Measurements from ENCODE around the gene CDH26. TPM values are rescaled to one million over a fixed set of nuclear protein-coding genes. Genes with fewer than 3 reads are reported as not detected.
"Not testable (repeated sequence)": the region's sequence is repeated elsewhere in the genome, so short reads cannot be mapped to it uniquely, and the experiment has no call there.

CDH26 gene
- total RNA-seq, 1 experiment from 2014 or later = not detected

DNA sequence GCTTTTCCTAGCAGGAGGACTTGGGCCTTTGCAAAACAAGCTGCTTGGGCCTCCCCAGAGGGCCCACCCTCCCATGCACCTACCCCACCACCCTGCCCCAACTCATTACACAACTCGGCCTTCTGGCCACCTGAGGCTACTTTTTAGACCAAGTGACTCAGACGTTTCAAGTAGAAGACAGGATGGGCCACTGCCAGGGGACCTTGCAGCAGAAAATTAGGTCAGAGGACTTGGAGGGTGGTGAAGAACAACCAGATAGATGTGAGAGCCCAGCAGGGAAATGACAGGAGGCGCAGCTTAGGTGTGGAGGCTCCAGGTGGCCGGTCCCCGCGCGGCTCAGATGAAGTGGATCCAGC, 19.5 kb upstream of the CDH26 start:
- peak; percentile 32 for DNase-seq
- Histone ChIP-seq H3K9me3 (0 out of 2 replicates have a peak, but pooled peaks cover 2% of the 10 kb centered on the region), H3K27me3 (no peaks in the 10 kb centered on the region), H3K4me3 (no peak overlapping the region), H3K36me3 (peaks cover 22% of the 10 kb centered on the region)

DNA sequence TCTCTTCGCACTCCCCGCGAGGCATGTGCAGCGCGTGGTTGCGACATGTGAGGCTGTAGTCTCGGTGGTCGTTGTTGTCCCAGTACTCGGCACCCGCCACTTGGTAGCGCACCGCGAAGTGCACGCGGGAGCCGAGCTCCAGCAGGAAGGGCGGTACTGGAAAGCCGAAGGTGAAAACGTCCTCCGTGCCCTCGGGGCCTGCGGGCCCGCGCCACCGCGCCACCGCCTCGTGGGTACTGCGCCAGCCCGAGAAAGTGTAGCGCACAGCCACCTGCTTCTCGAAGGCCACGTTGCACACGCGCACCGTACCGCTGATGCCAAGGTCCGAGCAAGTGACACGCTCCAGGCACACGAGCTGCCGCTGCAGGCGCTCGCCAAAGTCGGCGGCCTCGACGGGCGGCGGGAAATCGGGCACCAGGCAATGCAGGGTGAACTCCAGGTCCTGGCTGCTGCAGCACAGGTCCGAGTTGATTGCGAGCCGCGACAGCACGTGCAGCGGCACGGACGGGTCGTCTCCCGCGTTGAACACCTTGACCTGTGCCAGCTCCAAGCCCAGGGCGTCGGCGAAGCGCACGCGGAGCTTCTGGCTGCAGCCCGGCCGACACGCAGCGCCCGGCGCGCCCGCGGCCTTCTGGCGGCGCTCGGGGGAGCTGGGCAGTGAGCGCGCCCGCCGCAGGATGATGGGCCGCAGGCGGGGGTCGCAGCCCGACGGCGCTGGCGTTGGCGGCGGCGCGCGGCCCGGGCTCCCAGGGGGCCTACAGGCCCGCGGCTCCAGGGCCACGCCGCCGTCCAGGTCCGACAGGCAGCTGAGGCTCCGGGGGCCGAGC, 19.0 kb upstream of the CDH26 start:
- H3K4me3 ChIP-seq = peak overlapping the region; percentile 83
- H3K27me3 ChIP-seq = no peaks in the 10 kb centered on the region
- 0 out of 2 replicates have a peak, but pooled peaks cover 2% of the 10 kb centered on the region for H3K9me3 ChIP-seq
- peaks cover 28% of the 10 kb centered on the region for H3K36me3 ChIP-seq
- DNase-seq = peak; percentile 36

- H3K4me3 ChIP-seq = peak overlapping the region; percentile 83
- no peak for DNase-seq
- H3K36me3 ChIP-seq = peaks cover 34% of the 10 kb centered on the region
- 0 out of 2 replicates have a peak, but pooled peaks cover 2% of the 10 kb centered on the region for H3K9me3 ChIP-seq
- H3K27me3 ChIP-seq = no peaks in the 10 kb centered on the region
Measured at GRCh38 chr20:59939879-59940128, 18.4 kb upstream of the CDH26 start.

DNA sequence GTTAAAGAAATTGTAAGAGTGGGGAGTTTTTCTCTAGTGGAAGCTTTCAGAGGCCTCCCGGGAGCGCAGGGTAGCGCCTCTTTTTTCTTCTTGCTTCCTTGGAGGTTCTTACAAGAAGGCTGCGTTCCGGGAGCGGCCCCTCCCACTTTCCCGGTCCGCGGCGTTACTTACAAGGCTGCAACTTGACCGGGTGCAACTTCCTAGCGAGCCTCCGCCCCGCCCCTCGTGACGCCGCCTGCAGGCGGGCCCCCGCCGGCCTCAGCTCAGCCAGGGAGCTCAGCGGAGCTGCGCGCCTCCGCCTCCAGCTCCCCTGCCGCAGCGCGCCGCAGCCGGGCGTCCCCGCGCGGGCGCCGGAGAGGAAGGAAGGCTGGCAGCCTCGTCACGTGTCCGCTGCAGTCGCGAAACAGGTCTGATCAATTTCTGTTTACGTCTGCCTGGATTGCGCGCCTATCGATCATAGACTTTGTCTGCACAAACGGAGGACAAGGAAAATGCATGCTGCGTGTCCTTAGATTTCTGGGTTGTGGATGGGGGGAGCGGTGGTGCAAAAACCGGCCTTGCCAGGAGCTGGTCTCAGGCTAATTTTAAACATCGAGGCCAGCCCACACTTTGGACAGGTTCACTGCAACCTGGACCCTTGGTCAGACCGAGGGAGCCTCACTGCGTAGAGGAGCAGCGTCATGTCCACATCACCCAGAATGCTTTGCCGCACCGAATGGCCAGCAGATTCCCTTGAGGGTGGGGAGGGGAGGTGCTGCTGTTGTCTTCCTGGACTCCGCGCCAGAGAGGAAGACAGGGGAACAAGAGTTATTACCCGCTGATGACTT, 17.9 kb upstream of the CDH26 start, which contains the start of the genes FAM217B and PPP1R3D:
Gene FAM217B (plus strand): TSS at position 261 of the 827 bp plus-strand sequence. CDS start 3,555 bp downstream, outside the sequence.
Gene PPP1R3D (minus strand): TSS at position 177 of the 827 bp plus-strand sequence. CDS start 374 bp downstream, outside the sequence.
- Histone ChIP-seq H3K4me3 (peak within 1 kb of the TSS; percentile 83), H3K9me3 (0 out of 2 replicates have a peak, but pooled peaks cover 2% of the 10 kb centered on the region), H3K27me3 (no peaks in the 10 kb centered on the region), H3K36me3 (peaks cover 39% of the 10 kb centered on the region)
- DNase-seq = peak; percentile 98

- H3K27me3 ChIP-seq = no peaks in the 10 kb centered on the region
- H3K9me3 ChIP-seq = 0 out of 2 replicates have a peak, but pooled peaks cover 2% of the 10 kb centered on the region
- H3K4me3 ChIP-seq = peak overlapping the region; percentile 83
- DNase-seq = no peak
- H3K36me3 ChIP-seq = peaks cover 40% of the 10 kb centered on the region
Measured at GRCh38 chr20:59940956-59941294, 17.3 kb upstream of the CDH26 start.

GRCh38 chr20:59942245-59942644, 16.0 kb upstream of the CDH26 start:
- 0 out of 2 replicates have a peak, but pooled peaks cover 2% of the 10 kb centered on the region for H3K9me3 ChIP-seq
- H3K27me3 ChIP-seq = no peaks in the 10 kb centered on the region
- no peak for DNase-seq
- peaks cover 44% of the 10 kb centered on the region for H3K36me3 ChIP-seq
- no peak overlapping the region for H3K4me3 ChIP-seq

DNA sequence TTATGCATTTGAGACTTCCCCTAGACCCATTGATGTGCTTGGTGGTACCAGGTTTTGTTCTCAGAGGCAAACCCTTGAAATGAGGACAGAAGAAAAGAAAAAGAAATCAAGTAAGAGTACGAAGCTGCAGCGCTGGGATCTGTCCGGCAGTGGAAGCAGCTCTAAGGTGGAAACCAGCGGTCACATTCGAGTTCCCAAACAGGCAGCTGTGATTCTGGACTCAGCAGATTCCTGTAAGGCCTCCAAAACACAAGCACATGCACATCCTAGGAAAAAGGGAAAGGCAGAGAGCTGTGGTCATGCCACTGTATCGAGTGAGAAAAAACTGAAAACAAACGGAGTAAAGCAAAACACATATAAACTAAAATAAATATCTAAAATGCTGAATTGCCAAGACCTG, 13.5 kb upstream of the CDH26 start:
- Histone ChIP-seq H3K27me3 (no peaks in the 10 kb centered on the region), H3K36me3 (peaks cover 41% of the 10 kb centered on the region), H3K9me3 (0 out of 2 replicates have a peak, but pooled peaks cover 2% of the 10 kb centered on the region), H3K4me3 (no peak overlapping the region)
- DNase-seq = no peak

DNA sequence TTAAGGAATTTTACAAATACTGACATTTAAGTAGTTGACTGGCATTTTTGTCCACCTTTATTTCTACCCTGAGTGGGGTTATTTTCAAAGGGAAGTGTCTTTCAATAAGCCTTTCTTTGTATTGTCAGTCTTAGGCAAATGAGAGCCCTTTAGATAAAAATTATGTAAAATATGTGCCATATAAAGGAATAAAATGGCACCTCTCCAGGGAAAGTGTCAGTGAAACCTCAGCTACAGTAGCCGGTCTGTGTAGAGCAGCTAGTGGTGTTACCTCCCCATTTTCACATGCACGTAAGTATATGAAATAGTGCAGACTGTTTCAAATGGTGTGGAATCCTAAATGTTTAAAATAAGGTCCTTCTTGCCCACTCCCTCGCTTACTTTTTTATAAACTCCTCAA, 13.0 kb upstream of the CDH26 start:
- no peak overlapping the region for H3K4me3 ChIP-seq
- DNase-seq = no peak
- H3K9me3 ChIP-seq = 0 out of 2 replicates have a peak, but pooled peaks cover 2% of the 10 kb centered on the region
- H3K36me3 ChIP-seq = peaks cover 41% of the 10 kb centered on the region
- no peaks in the 10 kb centered on the region for H3K27me3 ChIP-seq

GRCh38 chr20:59945731-59946130, 12.5 kb upstream of the CDH26 start:
- DNase-seq = no peak
- H3K9me3 ChIP-seq = 0 out of 2 replicates have a peak, but pooled peaks cover 2% of the 10 kb centered on the region
- H3K27me3 ChIP-seq = no peaks in the 10 kb centered on the region
- peaks cover 41% of the 10 kb centered on the region for H3K36me3 ChIP-seq
- no peak overlapping the region for H3K4me3 ChIP-seq

DNA sequence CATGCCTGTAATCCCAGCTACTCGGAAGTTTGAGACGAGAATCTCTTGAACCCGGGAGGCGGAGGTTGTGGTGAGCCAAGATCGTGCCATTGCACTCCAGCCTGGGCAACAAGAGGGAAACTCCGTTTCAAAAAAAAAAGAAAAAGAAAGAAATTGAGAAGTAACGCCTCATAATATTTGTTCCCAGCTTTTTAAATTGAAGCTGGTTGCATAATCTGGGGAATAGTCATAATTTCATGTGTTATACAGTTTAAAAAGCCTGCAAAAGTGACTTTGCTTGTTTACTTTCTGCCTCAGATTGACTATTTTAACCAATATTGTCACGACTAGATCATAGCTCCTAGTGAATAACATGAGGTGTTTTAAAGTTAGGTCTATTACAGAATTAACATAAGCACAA, 10.8 kb upstream of the CDH26 start:
- no peak for DNase-seq
- Histone ChIP-seq H3K27me3 (no peaks in the 10 kb centered on the region), H3K9me3 (0 out of 2 replicates have a peak, but pooled peaks cover 1% of the 10 kb centered on the region), H3K4me3 (no peak overlapping the region), H3K36me3 (peaks cover 35% of the 10 kb centered on the region)

GRCh38 chr20:59948212-59948611, 10.0 kb upstream of the CDH26 start:
- Histone ChIP-seq H3K36me3 (peaks cover 27% of the 10 kb centered on the region), H3K27me3 (no peaks in the 10 kb centered on the region)

DNA sequence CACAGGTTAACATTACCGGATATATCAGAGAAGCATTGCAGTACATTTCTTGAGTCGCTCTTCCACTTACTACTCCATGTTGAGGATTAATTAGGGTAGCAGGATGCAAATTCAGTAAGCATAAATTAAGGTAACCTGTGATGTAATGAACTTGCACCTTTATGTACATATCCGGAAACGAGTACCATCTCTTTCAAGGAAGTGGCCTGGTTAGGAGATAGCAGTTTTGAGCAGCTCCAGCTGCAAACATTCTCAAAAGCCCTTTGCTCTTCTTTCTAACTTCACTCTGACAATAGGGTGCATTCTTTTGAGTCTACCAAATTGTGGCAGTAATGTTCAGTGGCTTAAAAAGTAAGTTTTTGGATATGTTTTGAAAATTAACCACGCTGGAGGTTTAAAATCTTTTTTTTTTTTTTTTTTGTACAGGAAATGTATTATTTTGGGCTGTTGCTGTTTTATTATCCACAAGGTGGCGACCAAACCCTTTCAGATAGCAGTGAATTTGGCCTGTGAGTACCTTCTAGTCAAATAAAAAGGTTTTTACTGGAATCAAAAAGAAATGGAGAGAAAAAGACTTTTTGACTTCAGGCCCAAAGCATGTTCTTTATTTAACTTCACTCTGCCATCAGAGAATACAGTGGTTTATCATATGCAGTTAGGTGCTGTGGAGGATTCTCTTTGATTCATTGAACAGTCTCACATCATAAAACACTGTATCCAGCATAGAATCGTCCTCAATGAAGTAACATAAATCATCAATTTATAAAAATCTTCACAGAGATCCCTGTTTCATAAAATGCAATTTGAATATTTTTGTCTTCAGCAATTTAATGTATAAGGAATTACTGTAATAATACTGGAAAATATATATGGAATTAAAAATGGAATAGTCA, 9.1 kb upstream of the CDH26 start:
- peaks cover 18% of the 10 kb centered on the region for H3K36me3 ChIP-seq
- no peaks in the 10 kb centered on the region for H3K9me3 ChIP-seq
- no peak overlapping the region for H3K4me3 ChIP-seq
- DNase-seq = no peak
- H3K27me3 ChIP-seq = no peaks in the 10 kb centered on the region

More at GRCh38 chr20:59948212-59948611, 10.0 kb upstream of the CDH26 start:
- DNase-seq = no peak
- H3K4me3 ChIP-seq = no peak overlapping the region
- H3K9me3 ChIP-seq = no peaks in the 10 kb centered on the region

GRCh38 chr20:59949911-59950310, 8.3 kb upstream of the CDH26 start:
- Histone ChIP-seq H3K36me3 (peaks cover 10% of the 10 kb centered on the region; the same call in 1 of the 2 replicates), H3K9me3 (no peaks in the 10 kb centered on the region), H3K4me3 (no peak overlapping the region), H3K27me3 (no peaks in the 10 kb centered on the region)
- DNase-seq = no peak

DNA sequence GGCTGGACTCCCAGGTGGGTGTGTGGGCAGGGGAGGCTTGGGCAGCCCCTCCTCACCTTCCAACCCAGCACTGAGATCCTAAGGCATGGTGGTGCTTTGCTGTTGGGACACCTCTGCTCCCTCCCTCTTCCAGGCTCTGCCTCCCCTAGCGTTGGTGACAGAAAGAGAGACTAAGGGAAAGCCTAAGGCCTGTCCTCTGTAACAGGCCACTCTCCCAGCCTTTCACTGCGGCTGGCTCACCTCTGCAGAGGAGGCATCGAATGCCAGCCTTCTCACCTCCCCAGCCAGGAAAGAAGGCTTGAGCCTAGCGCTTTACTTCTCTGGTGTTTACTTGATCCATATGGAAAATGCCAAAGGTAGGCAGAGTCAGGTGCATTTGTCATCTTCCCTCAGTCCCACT, 3.5 kb upstream of the CDH26 start:
- no peaks in the 10 kb centered on the region for H3K9me3 ChIP-seq

GRCh38 chr20:59955131-59955796, 3.0 kb upstream of the CDH26 start:
- no peaks in the 10 kb centered on the region for H3K36me3 ChIP-seq
- H3K4me3 ChIP-seq = no peak overlapping the region
- H3K9me3 ChIP-seq = no peaks in the 10 kb centered on the region
- DNase-seq = no peak
- no peaks in the 10 kb centered on the region for H3K27me3 ChIP-seq

More for the DNA sequence above, 3.5 kb upstream of the CDH26 start:
- H3K4me3 ChIP-seq = no peak overlapping the region
- DNase-seq = no peak
- no peaks in the 10 kb centered on the region for H3K36me3 ChIP-seq
- H3K27me3 ChIP-seq = no peaks in the 10 kb centered on the region

DNA sequence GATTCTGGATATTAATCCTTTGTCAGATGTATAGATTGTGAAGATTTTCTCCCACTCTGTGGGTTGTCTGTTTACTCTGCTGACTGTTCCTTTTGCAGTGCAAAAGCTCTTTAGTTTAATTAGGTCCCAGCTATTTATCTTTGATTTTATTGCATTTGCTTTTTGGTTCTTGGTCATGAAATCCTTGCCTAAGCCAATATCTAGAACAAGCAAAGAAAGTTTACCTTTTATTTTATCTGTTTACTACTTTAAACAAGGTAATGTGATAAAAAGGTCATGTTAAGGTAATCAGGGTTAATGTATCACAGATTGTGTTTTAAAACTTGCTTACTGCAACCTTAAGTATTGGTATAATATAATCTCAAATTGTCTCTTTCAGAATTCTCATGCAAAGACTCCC, 655 bp upstream of the CDH26 start:
- H3K27me3 ChIP-seq, H3K36me3 ChIP-seq, H3K9me3 ChIP-seq, H3K4me3 ChIP-seq, DNase-seq: not testable (repeated sequence)

Data from MG63 (cell line).